GM18868 (cell line): ENCODE results near the gene KCNJ1.

ENCODE experiments used
- ATAC-seq: cut with Tn5 transposase; IDR thresholded peaks from one replicate; pipeline ENCODE4 v1.9.1; 2021; ENCODE audit warnings: mild to moderate bottlenecking, moderate library complexity; ENCODE audit not compliant: unreplicated experiment

Gene KCNJ1

DNA sequence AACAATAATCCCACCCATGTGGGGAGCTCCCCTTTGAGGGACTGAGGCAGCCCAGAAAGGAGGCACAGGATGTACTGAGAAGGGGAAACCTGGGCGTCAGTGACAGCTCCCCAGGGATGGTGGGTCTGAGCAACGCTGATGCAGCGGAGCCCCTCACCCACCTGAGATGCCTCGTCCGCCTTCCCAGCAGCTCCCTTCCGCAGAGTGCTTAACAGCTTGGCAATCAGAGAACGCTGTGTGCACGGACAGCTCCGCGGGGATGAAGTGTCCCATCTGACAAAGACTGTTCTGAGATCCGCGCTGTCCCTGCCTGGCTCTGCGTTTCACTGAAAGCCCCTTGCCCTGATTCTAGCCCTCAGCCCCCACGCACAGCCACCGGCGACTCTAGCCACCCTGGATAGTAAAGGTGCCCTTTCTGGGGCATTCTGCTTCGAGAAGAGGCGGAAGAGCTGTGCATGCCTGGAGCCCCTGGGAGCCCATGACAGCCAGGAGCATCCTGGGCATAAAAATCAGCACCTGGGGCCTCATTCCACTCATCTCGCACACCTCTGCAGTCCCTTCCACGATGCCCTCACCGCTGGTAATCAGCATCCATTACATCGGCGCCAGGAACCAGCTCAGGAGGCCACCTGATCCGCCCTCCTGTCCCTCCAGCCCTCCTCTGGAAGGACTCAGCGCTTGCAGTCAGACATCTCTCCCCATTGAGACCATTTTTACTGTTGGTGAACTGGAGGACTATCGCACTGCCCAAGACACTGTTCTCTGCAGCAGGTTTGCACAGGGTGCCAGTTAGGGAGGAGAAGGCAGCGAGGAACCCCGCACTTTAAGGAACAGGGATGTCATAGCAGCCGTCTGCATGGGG lies 34.8 kb upstream of the KCNJ1 start:
- no peak for ATAC-seq

DNA sequence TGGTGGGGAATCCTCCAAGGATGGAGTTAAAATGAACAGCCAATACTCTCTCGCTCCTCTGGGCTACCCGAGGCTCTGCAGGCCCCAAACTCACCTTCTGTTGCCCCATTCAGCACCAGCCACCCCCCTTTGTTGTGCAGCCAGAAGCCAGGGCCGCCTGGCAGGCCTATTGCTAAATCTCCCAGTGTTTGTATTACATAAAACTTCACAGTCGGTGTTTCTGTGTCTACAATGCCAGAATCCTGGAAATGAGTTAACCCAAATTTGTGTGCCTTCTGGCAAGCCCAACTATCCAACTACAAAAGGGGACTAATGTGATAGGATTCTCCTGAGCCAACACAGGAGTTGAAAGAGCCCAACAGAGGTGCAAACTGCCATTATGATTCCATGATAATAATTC lies 33.4 kb upstream of the KCNJ1 start:
- no peak for ATAC-seq

- no peak for ATAC-seq
Measured at GRCh38 chr11:128898580-128899344, 31.7 kb upstream of the KCNJ1 start.

DNA sequence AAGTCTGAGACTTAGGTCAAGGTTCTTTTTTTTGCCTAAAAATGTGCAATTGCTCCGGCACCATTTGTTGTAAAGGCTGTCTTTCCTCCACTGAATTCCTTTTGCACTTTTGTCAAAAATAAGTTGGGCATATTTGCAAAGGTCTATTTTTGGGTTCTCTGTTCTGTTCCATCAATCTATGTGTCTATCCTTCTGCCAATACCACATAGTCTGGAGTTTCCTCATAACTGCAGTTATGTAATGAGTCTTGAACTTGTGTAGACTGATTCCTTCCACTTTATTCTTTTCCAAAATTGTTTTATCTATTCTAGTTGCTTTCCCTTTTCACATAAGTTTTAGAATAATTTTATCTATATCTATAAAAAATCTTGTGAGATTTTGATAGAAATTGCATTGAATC lies 30.7 kb upstream of the KCNJ1 start:
- no peak for ATAC-seq

GRCh38 chr11:128896356-128896755 lies 29.3 kb upstream of the KCNJ1 start:
- no peak for ATAC-seq

DNA sequence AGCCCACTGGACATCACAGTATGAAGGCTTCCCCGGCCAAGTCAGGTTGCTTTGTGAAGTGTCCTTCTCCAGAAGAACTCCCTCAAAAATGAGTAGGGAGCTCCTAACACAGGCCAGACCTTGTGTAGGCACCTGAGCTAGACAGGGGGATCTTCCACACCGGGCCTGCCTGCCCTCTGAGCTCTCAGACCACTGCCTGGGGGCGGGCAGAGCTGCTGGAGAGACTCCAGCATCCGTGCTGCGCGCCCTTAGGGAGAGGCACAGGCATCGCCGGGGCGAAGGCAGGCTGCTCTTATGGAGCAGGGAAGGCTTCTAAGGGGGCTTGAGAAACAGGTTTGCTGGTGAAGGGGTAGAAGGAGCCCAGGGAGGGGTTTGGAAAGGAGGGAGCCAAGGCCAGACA lies 28.4 kb upstream of the KCNJ1 start:
- ATAC-seq: no peak

DNA sequence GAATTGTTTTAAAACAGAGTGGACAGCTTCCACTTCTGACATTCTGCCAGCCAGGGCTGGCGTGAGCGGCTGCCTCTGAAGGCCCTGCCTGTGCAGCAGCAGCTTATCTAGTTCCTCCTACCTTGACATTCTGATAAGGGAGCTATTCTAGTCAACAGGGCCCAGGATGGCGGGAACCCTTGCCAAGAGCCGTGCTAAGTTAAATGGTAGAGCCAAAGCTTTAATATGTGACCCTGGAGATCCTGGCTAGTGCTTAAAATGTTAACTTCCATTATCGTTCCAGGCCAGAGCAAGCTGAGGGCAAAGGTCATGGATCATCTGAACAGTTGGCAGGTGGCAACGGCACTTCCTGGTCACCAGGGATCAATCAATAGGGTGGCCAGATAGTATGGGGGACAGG lies 27.6 kb upstream of the KCNJ1 start:
- no peak for ATAC-seq

GRCh38 chr11:128894286-128894681 lies 27.2 kb upstream of the KCNJ1 start:
- ATAC-seq: no peak

DNA sequence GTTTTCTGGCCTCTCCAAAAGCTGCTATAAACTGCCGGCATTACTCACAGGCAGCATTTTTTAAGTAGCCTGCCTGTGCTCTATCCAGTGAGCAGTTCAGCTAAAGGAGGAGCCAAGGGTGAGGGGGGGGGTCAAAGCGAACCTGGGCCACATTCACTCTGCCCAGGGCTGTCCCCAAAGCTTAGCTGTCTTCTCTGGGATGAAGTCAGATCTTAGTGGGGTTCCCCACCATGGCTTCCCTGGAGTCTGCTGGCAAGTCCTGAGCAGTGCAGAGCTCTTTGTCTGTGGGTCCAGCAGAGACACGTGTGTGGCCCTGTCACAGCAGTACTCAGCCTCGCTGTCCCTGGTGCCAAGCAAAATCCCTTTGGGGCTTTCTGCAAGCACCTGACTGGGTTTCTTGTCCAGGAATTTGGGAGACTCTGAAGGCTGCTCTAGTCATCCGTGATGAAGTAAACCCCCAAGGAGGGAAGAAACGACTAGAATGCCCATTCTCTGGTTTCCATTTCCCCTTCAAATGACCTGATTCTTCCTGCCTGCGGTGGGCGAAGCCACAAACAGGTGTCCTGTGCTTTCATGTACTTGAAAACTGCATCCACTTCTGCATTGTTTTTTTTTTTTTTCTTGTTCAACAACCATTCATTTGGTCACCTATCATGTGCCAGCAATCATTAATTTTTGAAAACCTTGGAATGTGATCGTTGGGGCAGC lies 26.6 kb upstream of the KCNJ1 start:
- ATAC-seq: peak; percentile 56

GRCh38 chr11:128892866-128893565 lies 25.9 kb upstream of the KCNJ1 start:
- ATAC-seq: no peak

GRCh38 chr11:128891913-128892398 lies 24.9 kb upstream of the KCNJ1 start:
- no peak for ATAC-seq

- no peak for ATAC-seq
Measured at GRCh38 chr11:128890543-128891368, 23.7 kb upstream of the KCNJ1 start, which contains the start of gene KCNJ5. Gene KCNJ5, plus strand, starts transcription at chr11:128891356. Its CDS starts 19,918 bp downstream, at chr11:128911274.

DNA sequence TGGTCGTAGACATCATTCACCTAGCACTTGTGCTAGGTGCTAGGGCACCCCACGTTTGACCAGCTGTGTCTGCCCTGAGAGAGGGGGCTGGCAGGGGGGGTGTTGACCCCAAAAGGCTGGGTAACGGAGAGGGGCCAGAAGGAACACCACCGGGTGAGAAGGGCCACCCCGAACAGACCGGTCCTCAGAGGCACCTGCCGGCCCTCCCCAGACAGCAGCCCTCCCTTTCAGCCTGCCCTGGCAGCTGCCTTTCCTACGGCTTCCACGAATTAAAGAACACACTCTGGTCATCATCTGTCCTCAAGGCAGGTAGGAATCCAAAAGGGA lies 23.1 kb upstream of the KCNJ1 start:
- ATAC-seq: no peak

DNA sequence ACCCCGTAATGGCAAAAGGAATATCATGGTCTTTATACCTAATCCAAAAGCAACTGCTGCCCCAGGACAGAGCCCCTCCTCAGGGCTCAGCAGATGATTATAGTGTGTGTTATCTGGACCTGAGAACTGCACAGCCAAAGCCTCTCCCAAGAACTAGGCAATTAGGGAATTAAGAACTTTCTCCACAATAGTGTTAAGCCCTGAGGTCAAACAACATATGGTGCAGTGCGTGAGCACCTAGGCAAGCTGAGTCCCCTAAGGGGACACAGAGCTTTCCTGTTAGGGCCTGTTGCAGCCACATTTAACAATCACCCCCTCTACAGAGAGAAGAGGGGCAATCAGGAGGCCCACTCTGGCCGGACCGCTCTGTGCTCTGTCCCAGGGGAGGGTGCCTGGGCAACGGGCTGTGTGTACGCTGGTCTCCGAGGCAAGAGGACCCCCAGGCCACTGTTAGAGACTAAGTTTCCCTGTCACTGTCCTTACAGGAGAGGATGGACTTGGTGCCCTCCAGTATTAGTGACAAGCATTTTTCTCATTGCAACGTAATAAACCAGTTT lies 22.6 kb upstream of the KCNJ1 start:
- no peak for ATAC-seq

GRCh38 chr11:128888034-128888985 lies 21.2 kb upstream of the KCNJ1 start:
- ATAC-seq: no peak

DNA sequence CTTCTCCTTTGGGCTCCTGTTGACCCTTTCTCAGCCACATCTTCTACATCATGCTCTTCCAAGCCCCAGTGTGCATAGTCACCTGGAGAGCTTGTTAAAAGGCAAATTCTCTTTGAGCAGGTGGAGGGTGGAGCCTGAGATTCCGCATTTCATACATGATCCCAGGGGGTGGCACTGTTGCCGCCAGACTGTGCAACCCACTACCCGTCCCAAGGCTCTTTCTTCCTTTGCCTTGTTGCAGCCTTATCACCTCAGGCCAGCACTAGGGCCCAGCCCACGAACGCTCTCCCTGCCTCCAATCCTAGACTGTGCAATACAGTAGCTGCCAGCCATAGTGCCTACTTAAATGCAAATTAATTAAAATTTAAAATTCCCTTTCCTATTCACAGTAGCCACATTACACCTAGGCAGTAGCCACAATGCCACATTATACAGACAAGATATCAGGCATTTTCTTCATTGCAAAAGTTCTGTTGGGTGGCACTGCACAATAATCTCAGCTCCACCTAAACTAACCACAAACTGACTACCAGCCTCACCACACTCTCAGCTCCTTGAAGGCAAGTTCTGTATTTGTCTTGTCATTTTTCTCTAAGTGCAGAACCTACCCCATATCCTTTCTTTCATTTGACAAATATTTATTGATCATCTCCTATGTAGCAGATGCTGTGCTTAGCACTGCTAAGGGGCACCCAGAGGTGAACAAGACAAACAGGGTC lies 19.5 kb upstream of the KCNJ1 start:
- ATAC-seq: peak; percentile 69

GRCh38 chr11:128884703-128885338 lies 17.7 kb upstream of the KCNJ1 start:
- ATAC-seq: peak; percentile 79
